ENCODE results near the gene HMGB2.

The HMGB2 gene

GRCh38 chr4:173288698-173289352, 45.3 kb downstream of the HMGB2 start:
- no peak for DNase-seq (ENCODE audit: low read depth in 2 of 3, low spot score in 1 of 3)

GRCh38 chr4:173288296-173288695, 45.9 kb downstream of the HMGB2 start:
- DNase-seq (ENCODE audit: low read depth in 2 of 3, low spot score in 1 of 3): peak; percentile 50 to 85 (median 68)

- DNase-seq (ENCODE audit: low read depth in 2 of 3, low spot score in 1 of 3): no peak
These were observed 46.7 kb downstream of the HMGB2 start for GRCh38 chr4:173287486-173287885.

GRCh38 chr4:173284463-173284862, 49.7 kb downstream of the HMGB2 start:
- DNase-seq (ENCODE audit: low read depth in 2 of 3, low spot score in 1 of 3): no peak

GRCh38 chr4:173282626-173283025, 51.5 kb downstream of the HMGB2 start:
- DNase-seq (ENCODE audit: low read depth in 2 of 3, low spot score in 1 of 3): no peak

- DNase-seq (ENCODE audit: low read depth in 2 of 3, low spot score in 1 of 3): no peak
These were observed 51.9 kb downstream of the HMGB2 start for GRCh38 chr4:173282256-173282562.

GRCh38 chr4:173281406-173282255, 52.5 kb downstream of the HMGB2 start:
- no peak for DNase-seq (ENCODE audit: low read depth in 2 of 3, low spot score in 1 of 3)

Data from stimulated activated CD4-positive, alpha-beta T cell treated with anti-CD3 and anti-CD28 coated beads, Interleukin-12 subunit alpha, Interleukin-12 subunit beta, amount 100 ng/mL, for 48 hours (primary cell).